Body of pancreas (tissue), 4 donors: Measurements from ENCODE around the gene COPB2. TPM values are rescaled to one million over a fixed set of nuclear protein-coding genes. Genes with fewer than 3 reads are reported as not detected.
"Not testable (repeated sequence)": the region's sequence is repeated elsewhere in the genome, so short reads cannot be mapped to it uniquely, and the experiment has no call there.

Experiments
- ATAC-seq: fragments of 150-250 bp; one replicate; pipeline ENCODE4 v1.9.1; 2016
- DNase-seq, 4 donors: peaks; one replicate each; pipeline ENCODE4 v3.0.0-alpha.2; 2019
- H3K27ac ChIP-seq, 4 donors: fragments of 200-600 bp; sonication (generic); 1 replicate in 3 of 4; 2 replicates in 1 of 4; pipeline versions ENCODE4 v1.5.1 to v1.6.1; 2016 to 2019; ENCODE audit warnings: mild to moderate bottlenecking in 1 of 4, mixed read lengths in 1 of 4, moderate library complexity in 1 of 4
- H3K27me3 ChIP-seq, 2 donors: fragments of 200-600 bp; sonication (generic); one replicate each; pipeline ENCODE4 v1.6.0; 2016; ENCODE audit warnings: mild to moderate bottlenecking in 1 of 2
- H3K36me3 ChIP-seq, 2 donors: fragments of 200-600 bp; sonication (generic); replicated peaks in 1 of 2; 2 replicates each; pipeline ENCODE4 v1.5.1; 2016; ENCODE audit warnings: low read depth in 2 of 2; ENCODE audit not compliant: insufficient read depth in 1 of 2
- H3K4me1 ChIP-seq: fragments of 200-600 bp; sonication (generic); one replicate; pipeline ENCODE4 v1.6.0; 2016
- H3K4me3 ChIP-seq, 2 donors: fragments of 200-600 bp; sonication (generic); 1 replicate in 1 of 2; 2 replicates in 1 of 2; pipeline ENCODE4 v1.5.1; 2016 to 2019
- H3K9me3 ChIP-seq, 3 donors: fragments of 200-600 bp; sonication (generic); 1 replicate in 2 of 3; 2 replicates in 1 of 3; pipeline ENCODE4 v1.5.1; 2016
- POLR2A ChIP-seq, 3 donors: fragments of 450-650 bp; IDR thresholded peaks; one replicate each; pipeline ENCODE4 v1.6.1; 2016; ENCODE audit warnings: antibody characterized with exemption in 3 of 3, mild to moderate bottlenecking in 2 of 3
- WGBS, 2 donors: methylation state at CpG; one replicate each; pipeline ENCODE4 v1.1.5; 2017; 5-methylcytosine and 5-hydroxymethylcytosine counted together
- intact Hi-C: fragments of 100-400 bp; cut with DNase I; formaldehyde crosslinking; loops from one replicate; pipeline ENCODE4 v1.15.1; 2023
- total RNA-seq, 2 donors: library from RNA; depleted of rRNA; stranded (reverse); fragments of >200 nt; gene quantifications; one replicate each; pipeline ENCODE4 v1.1.0, GENCODE V29; 2016
- TF ChIP-seq, protein P1 (sequence below), 7 experiments: fragments of 450-650 bp in 4 of 7; fragments of 200-600 bp in 3 of 7; sonication (generic) in 3 of 7; IDR thresholded peaks; one replicate each; pipeline ENCODE4 v1.5.1; 2016 to 2019; ENCODE audit warnings: antibody characterized with exemption in 7 of 7

COPB2 gene
- total RNA-seq, 2 donors from 2014 or later = 65.6 to 73.2 TPM

DNA sequence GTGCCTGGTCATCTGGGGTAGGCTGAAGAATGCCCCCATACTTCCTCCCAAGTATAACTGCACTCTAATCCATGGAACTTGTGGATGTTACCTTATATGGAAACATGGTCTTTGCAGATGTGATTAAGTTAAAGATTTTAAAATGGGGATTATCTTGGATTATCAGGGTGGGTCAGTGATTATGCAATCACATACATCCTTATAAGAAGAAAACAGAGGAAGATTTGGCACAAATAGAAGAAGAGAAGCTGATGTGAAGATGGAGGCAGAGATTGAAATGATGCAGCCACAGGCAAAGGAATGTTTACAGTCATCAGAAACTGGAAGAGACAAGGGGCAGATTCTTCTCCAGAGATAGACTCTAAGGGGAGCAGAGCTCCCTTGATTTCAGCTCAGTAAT, 47.4 kb downstream of the COPB2 start:
- no peak overlapping the region for H3K4me3 ChIP-seq
- H3K4me1 ChIP-seq = peaks cover 26% of the 10 kb centered on the region
- no peak for TF ChIP-seq POLR2A (IDR thresholded peaks at IDR 0.05)
- TF ChIP-seq, protein P1, sequence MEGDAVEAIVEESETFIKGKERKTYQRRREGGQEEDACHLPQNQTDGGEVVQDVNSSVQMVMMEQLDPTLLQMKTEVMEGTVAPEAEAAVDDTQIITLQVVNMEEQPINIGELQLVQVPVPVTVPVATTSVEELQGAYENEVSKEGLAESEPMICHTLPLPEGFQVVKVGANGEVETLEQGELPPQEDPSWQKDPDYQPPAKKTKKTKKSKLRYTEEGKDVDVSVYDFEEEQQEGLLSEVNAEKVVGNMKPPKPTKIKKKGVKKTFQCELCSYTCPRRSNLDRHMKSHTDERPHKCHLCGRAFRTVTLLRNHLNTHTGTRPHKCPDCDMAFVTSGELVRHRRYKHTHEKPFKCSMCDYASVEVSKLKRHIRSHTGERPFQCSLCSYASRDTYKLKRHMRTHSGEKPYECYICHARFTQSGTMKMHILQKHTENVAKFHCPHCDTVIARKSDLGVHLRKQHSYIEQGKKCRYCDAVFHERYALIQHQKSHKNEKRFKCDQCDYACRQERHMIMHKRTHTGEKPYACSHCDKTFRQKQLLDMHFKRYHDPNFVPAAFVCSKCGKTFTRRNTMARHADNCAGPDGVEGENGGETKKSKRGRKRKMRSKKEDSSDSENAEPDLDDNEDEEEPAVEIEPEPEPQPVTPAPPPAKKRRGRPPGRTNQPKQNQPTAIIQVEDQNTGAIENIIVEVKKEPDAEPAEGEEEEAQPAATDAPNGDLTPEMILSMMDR (IDR thresholded peaks at IDR 0.05) = no peak
- no peak overlapping the region for H3K27ac ChIP-seq
- no peaks in the 10 kb centered on the region for H3K9me3 ChIP-seq
- no peaks in the 10 kb centered on the region for H3K27me3 ChIP-seq
- no peak for DNase-seq
- no peak for ATAC-seq
- intact Hi-C loops = no loop called here
- no peaks in the 10 kb centered on the region for H3K36me3 ChIP-seq

DNA sequence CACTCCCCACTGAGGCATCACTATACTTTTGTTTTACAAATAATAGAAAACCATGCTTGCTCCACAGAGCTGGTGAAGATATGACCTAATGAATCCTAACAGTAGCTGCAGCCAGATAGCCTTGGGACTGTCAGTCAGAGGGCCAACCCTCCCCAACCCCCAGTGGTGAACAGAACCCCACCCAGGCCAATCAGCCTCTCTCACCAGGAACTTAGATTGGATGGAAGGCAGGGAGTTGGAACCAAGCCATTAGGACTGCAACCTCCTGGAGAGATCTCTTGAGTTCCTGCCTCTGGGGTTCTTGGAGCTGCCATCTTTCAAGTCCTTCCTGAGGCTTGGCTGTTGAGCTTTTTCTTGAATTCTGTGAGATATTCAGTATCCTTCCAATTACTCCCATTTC, 48.7 kb downstream of the COPB2 start:
- no peaks in the 10 kb centered on the region for H3K36me3 ChIP-seq
- H3K27me3 ChIP-seq = no peaks in the 10 kb centered on the region
- no peak for ATAC-seq
- H3K9me3 ChIP-seq = no peaks in the 10 kb centered on the region
- no peak overlapping the region for H3K27ac ChIP-seq
- no peak for DNase-seq
- H3K4me3 ChIP-seq = no peak overlapping the region
- intact Hi-C loops = no loop called here
- H3K4me1 ChIP-seq = peaks cover 18% of the 10 kb centered on the region
- TF ChIP-seq POLR2A (IDR thresholded peaks at IDR 0.05) = no peak
- TF ChIP-seq, protein P1 (IDR thresholded peaks at IDR 0.05) = no peak

DNA sequence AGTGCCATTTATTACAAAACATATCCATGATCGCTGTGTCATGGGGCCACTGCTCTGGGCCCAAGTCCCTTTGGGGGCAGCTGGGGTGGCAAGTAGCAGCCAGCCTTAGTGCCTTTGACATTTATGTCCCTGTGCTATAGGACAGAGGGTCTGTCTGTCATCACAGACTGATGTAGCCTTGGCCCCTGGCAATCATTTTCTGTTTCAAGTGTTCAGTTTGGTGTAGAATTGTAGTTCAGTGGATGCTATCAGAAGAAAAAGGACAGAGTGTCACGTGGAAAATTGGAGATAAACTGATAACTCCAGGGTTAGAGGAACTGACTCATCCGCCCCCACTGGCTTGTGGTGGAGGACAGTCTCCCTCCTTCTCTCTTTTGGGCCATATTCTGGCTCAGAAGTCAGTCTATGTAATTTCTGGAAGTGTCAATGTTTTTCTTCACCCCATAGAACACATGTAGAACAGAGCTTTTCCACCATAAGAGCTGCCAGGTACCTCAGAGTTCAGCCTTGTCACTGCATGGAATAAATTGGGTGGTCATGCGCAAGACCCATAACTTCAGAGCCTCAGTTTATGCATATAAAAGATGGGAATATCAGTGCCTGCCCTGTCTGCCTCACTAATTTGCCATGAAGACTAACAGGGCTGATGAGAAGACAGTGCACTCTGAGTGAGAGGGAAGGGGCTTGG, 50.1 kb downstream of the COPB2 start:
- H3K9me3 ChIP-seq = no peaks in the 10 kb centered on the region
- TF ChIP-seq, protein P1 (IDR thresholded peaks at IDR 0.05) = no peak
- no peak for TF ChIP-seq POLR2A (IDR thresholded peaks at IDR 0.05)
- no peak for DNase-seq
- peaks cover 4% of the 10 kb centered on the region for H3K4me1 ChIP-seq
- WGBS, 2 donors = 67 to 70% methylated on average over 4 of the region's 4 CpGs
- ATAC-seq = no peak
- no peak overlapping the region for H3K4me3 ChIP-seq
- intact Hi-C loops = no loop called here
- no peaks in the 10 kb centered on the region for H3K27me3 ChIP-seq
- H3K36me3 ChIP-seq = no peaks in the 10 kb centered on the region
- H3K27ac ChIP-seq = no peak overlapping the region

DNA sequence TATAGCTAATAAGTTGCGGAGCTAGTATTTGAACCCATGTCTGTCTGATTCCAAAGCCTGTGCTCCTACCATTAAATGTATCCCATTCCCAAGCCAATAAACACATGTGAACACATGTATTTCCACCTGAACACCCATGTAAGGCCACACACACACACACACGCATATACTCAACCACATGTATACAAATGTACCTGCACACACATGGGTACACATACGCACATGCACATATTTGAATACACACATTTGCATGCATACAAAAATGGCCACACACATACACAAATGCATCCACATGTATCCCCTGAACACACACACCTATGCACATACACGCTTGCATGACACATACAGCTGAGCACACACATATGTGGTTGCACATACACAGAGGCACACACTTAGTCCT, 51.0 kb downstream of the COPB2 start:
- TF ChIP-seq, protein P1 (IDR thresholded peaks at IDR 0.05) = no peak
- no peak for TF ChIP-seq POLR2A (IDR thresholded peaks at IDR 0.05)
- H3K4me3 ChIP-seq = no peak overlapping the region
- no peaks in the 10 kb centered on the region for H3K9me3 ChIP-seq
- 89 to 94% methylated on average over 4 of the region's 4 CpGs for WGBS, 2 donors
- no peak overlapping the region for H3K27ac ChIP-seq
- H3K36me3 ChIP-seq = no peaks in the 10 kb centered on the region
- peaks cover 1% of the 10 kb centered on the region for H3K4me1 ChIP-seq
- ATAC-seq (no peak), DNase-seq (no peak)
- intact Hi-C loops = no loop called here
- no peaks in the 10 kb centered on the region for H3K27me3 ChIP-seq

DNA sequence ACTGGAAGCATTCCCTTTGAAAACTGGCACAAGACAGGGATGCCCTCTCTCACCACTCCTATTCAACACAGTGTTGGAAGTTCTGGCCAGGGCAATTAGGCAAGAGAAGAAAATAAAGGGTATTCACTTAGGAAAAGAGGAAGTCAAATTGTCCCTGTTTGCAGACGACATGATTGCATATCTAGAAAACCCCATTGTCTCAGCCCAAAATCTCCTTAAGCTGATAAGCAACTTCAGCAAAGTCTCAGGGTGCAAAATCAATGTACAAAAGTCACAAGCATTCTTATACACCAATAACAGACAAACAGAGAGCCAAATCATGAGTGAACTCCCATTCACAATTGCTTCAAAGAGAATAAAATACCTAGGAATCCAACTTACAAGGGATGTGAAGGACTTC, 54.8 kb downstream of the COPB2 start:
- H3K36me3 ChIP-seq, H3K27ac ChIP-seq, H3K4me1 ChIP-seq, intact Hi-C loops, ATAC-seq, H3K9me3 ChIP-seq, H3K4me3 ChIP-seq, H3K27me3 ChIP-seq, DNase-seq: not testable (repeated sequence)
- WGBS, 2 donors = 50 to 67% methylated on average over 1 of the region's 1 CpG
